ENCODE data around the gene PRTG. TPM values are rescaled to one million over a fixed set of nuclear protein-coding genes. Genes with fewer than 3 reads are reported as not detected.

PRTG gene
- total and polyA plus RNA-seq, 2 donors (not counting 3 experiments of a cell fraction or from before 2014, with no cell fraction given): 3.4 to 12.4 TPM

DNA sequence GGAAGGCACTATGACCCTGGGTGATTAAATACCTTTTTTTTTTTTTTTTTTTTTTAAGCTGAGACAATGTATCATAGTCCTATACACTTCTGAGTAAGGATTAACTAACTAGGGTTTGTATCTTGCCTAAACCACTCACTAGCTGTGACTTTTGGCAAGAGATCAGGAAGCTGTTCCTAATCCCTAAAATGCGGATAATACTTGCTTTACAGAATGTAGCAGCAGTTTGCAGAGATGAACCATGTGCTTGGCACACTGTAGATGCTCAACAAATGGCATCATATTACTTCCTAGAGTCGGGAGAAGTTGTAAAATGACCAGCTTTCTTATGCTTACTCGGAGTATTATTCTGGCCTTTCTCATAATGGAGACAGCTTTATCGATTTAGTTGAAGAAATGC, 129.2 kb downstream of the PRTG start:
- DNase-seq (ENCODE audit: low read depth, low spot score) (no peak), FAIRE-seq (no peak)
- Histone ChIP-seq H3K79me2 (ENCODE audit: control insufficient read depth, insufficient read depth, low read length) (no peaks in the 10 kb centered on the region), H3K9me1 (replicated peaks; ENCODE audit: control insufficient read depth, extremely low read depth, insufficient read depth, low read length) (no peaks in the 10 kb centered on the region), H4K20me1 (replicated peaks; ENCODE audit: control insufficient read depth, extremely low read depth, insufficient read depth, low read length) (no peaks in the 10 kb centered on the region), H3K4me2 (ENCODE audit: insufficient read depth, low read length) (no peak overlapping the region), H3K36me3 (ENCODE audit: control insufficient read depth in 2 of 2, extremely low read depth in 1 of 2, insufficient read depth in 2 of 2, low read length in 2 of 2) (no peaks in the 10 kb centered on the region), H3K27ac (ENCODE audit: insufficient read depth, low read depth, low read length) (no peak overlapping the region), H3K27me3 (ENCODE audit: control insufficient read depth in 2 of 2, insufficient read depth in 2 of 2, low read length in 2 of 2) (no peaks in the 10 kb centered on the region), H3K4me1 (ENCODE audit: control insufficient read depth, extremely low read depth, insufficient read depth, low read length) (no peaks in the 10 kb centered on the region), H3K9me3 (replicated peaks; ENCODE audit: control insufficient read depth, insufficient read depth, low read length) (no peaks in the 10 kb centered on the region), H3K9ac (replicated peaks; ENCODE audit: extremely low read depth, insufficient read depth, low read length) (no peak overlapping the region), H3K4me3 (replicated peaks in 1 of 3; ENCODE audit: insufficient read depth in 1 of 3, low read depth in 1 of 3, low read length in 3 of 3) (no peak overlapping the region), H2AFZ (ENCODE audit: low read depth, low read length) (no peak overlapping the region)
- ChIA-PET CTCF (interaction anchor here (0.8 to 1.3 kb wide), 4 partner anchors 12 to 112 kb away, joined by 3 to 4 read pairs (median 4); no protein-coding TSS in a partner anchor), POLR2A (no interaction called here)
- TF ChIP-seq, protein P1, sequence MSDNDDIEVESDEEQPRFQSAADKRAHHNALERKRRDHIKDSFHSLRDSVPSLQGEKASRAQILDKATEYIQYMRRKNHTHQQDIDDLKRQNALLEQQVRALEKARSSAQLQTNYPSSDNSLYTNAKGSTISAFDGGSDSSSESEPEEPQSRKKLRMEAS (IDR thresholded peaks at IDR 0.05; ENCODE audit: insufficient read depth, insufficient read length): no peak
- TF ChIP-seq JUN (IDR thresholded peaks at IDR 0.05; ENCODE audit: borderline replicate concordance, insufficient read depth, insufficient read length, low read depth) (no peak), FOS (IDR thresholded peaks at IDR 0.05; ENCODE audit: borderline replicate concordance, insufficient read depth, low read length) (no peak), POLR2A (IDR thresholded peaks at IDR 0.05; ENCODE audit: low read depth, low read length) (no peak), POLR2AphosphoS5 (IDR thresholded peaks at IDR 0.05; ENCODE audit: insufficient read depth, low read depth, low read length) (no peak), GATA2 (IDR thresholded peaks at IDR 0.05; ENCODE audit: insufficient read depth, insufficient read length, low read depth, low read length) (no peak), MYC (IDR thresholded peaks at IDR 0.05; ENCODE audit: low read depth, low read length) (no peak)
- TF ChIP-seq, protein P2, sequence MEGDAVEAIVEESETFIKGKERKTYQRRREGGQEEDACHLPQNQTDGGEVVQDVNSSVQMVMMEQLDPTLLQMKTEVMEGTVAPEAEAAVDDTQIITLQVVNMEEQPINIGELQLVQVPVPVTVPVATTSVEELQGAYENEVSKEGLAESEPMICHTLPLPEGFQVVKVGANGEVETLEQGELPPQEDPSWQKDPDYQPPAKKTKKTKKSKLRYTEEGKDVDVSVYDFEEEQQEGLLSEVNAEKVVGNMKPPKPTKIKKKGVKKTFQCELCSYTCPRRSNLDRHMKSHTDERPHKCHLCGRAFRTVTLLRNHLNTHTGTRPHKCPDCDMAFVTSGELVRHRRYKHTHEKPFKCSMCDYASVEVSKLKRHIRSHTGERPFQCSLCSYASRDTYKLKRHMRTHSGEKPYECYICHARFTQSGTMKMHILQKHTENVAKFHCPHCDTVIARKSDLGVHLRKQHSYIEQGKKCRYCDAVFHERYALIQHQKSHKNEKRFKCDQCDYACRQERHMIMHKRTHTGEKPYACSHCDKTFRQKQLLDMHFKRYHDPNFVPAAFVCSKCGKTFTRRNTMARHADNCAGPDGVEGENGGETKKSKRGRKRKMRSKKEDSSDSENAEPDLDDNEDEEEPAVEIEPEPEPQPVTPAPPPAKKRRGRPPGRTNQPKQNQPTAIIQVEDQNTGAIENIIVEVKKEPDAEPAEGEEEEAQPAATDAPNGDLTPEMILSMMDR (IDR thresholded peaks at IDR 0.05; ENCODE audit: extremely low read depth in 1 of 2, insufficient read depth in 1 of 2, low read depth in 1 of 2, low read length in 2 of 2): no peak
- intact Hi-C loops (cut with micrococcal nuclease): no loop called here
- dilution Hi-C loops (cut with MboI; ENCODE audit: extremely low pct_ligation_motif_present, low sequenced_read_pairs): no loop called here
- no TSS peak for BruUV-seq (replicated peaks)

Measured in endothelial cell of umbilical vein (primary cell).